ENCODE results near the gene PIP5K1C.
A peak's percentile ranks its signal among the peaks of the same experiment; 100 is the strongest.
"Not testable (repeated sequence)": the region's sequence is repeated elsewhere in the genome, so short reads cannot be mapped to it uniquely, and the experiment has no call there.

The PIP5K1C gene

DNA sequence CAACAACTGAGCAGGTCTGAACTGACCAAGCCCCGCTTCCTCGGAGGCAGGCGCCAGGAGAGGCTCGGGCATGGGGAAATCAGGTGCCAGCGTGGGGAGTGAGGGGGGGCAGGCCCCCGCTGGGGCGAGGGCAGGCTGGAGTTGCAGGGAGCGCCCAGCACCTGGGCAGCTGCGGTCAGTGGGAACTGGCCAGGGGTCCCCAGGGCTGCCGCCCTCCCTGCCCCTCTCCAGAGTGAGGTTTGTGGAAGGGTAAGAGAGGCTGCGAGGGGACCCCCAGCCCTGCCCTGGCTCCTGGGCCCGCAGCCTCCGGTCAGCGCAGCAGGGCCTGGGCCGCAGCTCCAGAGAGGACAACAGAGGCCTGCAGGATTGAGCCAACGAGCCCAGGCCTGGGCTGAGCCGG lies 32.5 kb downstream of the PIP5K1C start:
- intact Hi-C loops (cut with DNase I) = loop anchor here (5.0 kb wide), 1 partner anchor 35 kb away; the partner anchor contains the start of gene PIP5K1C
- no peak for DNase-seq

DNA sequence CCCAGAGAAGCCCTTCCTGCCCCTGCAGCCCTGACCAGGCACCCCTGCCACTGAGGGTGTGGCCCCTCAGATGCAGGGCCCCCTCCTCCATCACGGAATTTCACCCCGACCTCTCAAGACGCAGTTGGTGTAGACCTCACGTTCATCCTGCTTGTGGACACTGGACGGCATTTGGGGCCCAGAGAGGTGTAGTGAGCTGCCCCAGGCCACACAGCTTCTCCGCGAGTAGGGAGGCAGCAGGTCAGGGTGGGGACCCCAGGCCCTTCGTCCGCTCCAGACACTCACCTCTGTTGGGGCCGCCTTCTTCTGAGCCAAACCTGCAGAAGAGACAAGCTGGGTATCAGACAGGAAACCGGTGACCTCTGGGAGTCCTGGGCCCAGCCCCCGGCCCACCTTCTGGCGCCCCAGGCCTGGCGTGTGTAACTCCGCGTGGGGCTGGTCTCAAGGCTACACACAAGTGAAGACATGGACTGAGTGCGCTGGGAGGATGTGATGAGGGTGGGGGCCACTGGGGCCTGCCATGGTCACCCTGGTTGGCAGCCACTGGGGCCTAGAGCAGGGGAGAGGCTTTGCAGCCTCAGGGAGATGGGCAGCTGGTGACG lies 33.1 kb downstream of the PIP5K1C start:
- DNase-seq = no peak
- intact Hi-C loops (cut with DNase I) = loop anchor here (5.0 kb wide), 1 partner anchor 35 kb away; the partner anchor contains the start of gene PIP5K1C

DNA sequence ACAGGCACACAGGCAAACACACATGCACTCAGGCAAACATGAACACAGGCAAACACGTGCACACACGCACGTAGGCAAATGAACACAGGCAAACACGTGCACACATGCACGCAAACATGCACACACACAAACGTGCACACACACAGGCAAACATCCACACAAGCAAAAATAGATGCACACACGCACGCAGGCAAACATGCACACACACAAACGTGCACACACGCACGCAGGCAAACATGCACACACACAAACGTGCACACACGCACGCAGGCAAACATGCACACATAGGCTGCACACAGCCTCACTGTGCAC lies 33.8 kb downstream of the PIP5K1C start:
- intact Hi-C loops (cut with DNase I) = loop anchor here (5.0 kb wide), 1 partner anchor 36 kb away; the partner anchor contains the start of gene PIP5K1C
- not testable (repeated sequence) for DNase-seq

DNA sequence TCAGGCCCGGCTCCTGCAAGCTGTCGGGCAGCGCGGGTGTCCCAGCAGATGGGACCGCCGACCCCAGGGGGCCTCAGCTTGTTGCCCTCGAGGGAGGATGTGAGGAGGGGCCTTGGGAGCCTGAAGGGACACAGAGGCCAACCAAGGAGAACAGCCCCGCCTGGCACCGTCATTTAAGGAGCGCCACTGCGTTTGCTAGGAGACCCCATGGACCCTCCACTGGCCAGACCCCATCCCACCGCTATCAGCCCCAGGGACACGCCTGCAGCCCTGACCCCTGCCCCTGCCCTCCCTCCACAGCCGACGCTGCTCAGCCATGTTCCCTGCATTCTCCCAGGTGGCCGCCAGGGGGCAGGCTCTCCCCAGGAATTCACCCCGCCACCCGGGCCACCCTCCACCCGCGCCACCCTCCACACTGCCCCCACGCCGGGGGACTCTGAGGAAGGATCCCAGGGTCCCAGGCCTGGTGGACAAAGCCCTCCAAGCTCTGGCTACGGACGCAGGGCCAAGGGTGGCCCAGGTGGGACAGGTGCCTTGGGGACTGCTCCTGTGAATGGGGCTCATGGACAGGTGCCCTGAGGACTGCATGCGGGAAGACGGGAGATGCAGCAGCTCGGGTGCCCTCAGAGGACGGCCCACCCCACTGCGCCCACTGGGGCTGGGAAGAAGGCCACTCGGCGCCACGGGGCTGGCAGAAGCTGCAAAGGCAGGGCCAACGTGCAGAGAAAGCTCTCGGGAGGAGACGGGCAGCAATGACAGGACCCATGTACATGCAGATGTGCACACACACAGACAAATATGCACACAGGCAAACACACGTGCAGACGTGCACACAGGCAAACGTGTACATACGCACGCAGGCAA lies 34.4 kb downstream of the PIP5K1C start:
- peak; percentile 33 to 92 (median 78) for DNase-seq
- intact Hi-C loops (cut with DNase I) = loop anchor here (5.0 kb wide), 1 partner anchor 36 kb away; the partner anchor contains the start of gene PIP5K1C

DNA sequence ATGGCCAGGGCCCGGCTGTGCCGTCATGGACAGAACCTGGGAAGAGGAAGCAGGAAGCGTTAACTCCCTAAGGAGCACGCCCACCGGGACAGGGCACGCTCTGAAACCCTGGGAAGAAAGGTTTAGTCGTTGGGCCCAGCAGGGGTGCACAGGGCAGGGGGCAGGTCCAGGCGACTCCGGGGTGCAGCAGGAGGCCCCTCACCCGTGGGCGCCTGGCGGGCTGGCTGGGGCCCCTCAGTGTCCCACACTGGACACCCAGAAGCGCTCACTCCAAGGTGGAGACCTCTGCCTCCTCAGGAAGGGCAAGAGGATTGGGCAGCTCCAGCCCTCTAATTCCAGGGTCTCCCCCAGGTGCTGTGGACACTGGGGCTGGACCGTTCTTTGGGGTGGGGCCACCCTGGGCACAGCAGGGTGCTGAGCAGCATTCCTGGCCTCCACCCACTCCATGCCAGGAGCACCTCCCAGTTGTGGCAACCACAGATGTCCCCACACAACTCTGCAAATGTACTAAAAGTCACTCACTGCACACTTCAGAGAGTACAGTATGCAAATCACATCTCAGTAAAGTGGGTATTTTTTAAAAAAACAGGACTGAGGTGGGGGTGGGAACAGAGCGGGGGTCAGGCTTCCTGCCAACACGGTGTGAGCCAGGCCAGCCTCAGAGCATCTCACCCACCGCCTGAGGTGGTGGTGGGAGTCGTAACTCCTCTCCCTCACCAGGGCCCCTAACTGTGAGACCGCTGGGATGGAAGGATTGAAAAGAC lies 35.2 kb downstream of the PIP5K1C start:
- no peak for DNase-seq
- intact Hi-C loops (cut with DNase I) = loop anchor here (5.0 kb wide), 2 partner anchors 37 to 52 kb away; partner anchors contain the start of gene PIP5K1C

DNA sequence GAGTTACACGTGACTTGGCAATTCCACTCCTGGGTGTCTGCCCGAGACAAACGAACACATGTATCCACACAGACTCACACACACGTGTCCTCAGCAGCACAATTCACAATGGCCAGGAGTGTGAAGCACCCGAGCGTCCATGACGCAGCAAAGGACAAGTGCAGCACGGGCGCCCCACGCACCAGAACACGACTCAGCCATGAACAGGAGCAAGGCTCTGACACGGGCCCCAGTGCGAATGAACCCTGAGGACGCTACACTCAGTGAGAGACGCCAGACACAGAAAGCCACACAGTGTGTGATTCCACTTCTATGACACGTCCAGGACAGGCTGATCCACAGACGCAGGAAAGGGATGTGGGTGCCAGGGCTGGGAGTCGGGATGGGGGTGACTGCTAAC lies 36.4 kb downstream of the PIP5K1C start:
- DNase-seq = no peak
- intact Hi-C loops (cut with DNase I) = loop anchor here (5.0 kb wide), 1 partner anchor 53 kb away; no protein-coding TSS in a partner anchor

DNA sequence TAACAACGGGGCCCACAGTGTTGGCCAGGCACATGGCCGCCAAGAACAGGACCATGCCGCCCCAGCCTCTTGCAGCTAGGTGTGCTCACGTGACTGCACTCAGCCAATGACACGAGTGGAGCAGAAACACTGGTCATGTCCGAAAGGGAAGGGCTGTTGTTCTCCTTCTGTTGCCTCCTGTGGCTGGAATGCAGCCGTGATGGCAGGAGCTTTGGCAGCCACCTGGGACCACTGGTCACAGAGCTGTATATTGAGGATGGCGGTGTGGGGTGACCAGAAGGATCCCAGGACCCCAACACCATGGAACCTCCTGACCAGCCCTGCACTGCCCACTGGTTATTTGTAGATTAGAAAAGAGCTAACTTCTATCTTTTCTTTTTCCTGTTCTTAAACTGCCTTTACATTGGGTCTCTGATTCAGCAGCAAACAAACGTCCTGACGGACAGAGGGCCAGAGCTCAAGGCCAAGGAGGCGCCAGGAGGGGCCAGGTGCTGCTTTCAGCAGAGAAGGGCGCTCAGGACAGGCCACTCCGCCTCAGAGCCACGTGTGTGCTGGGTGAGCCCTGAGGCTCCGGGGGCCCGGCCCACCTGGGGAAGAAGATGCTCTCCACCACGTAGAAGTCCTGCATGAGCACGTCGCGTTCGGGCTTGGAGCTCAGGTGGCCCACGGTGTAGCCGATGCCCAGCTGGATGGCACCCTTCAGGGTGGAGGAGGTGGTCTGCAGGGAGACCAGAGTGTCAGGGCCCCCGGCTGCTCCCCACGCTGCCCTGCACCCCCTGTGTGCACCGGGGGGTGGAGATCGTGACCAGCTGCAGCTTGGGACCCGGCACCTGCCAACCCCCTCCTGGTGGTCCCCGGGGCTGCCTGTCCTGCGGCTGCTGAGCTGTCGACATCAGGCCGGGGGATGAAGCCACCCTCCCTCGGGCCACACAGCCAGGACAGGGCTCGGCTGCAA lies 38.7 kb downstream of the PIP5K1C start:
- intact Hi-C loops (cut with DNase I) = loop anchor here (5.0 kb wide), 1 partner anchor 56 kb away; no protein-coding TSS in a partner anchor
- no peak for DNase-seq

DNA sequence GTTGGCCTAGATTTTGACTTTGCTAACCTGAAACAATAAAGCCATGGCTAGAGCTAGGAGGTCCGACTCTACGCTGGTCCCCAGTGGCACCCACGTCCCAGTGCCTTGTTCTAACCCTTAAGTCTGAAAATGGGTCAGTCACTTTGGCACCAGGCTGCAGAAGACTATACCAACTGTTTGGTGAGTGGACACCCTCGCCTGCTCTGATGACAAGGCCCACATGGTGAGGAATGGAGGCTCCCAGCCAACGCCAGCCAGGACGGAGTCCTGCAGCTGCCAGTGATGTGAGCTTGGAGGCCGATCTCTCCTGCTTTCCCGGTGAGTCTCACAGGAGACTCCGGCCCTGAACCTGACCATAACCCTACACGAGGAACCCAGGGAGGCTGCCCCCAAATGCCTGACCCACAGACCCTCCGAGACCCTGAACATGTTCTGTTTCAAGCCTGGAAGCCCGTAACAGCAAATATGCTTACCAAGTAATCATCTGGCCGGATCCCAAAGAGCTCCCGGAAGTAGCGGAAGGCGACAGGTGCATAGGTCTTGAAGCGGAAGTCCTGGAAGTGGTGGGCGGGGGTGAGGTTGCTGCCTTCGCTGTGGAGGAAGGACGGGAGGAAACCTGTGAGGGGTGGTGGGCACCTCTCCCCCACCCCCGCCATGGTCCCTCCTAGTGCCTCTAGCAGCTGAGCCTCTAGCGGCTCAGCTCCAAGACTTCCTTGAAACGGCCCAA lies 39.6 kb downstream of the PIP5K1C start:
- intact Hi-C loops (cut with DNase I) = loop anchor here (5.0 kb wide), 1 partner anchor 57 kb away; no protein-coding TSS in a partner anchor
- DNase-seq = no peak

DNA sequence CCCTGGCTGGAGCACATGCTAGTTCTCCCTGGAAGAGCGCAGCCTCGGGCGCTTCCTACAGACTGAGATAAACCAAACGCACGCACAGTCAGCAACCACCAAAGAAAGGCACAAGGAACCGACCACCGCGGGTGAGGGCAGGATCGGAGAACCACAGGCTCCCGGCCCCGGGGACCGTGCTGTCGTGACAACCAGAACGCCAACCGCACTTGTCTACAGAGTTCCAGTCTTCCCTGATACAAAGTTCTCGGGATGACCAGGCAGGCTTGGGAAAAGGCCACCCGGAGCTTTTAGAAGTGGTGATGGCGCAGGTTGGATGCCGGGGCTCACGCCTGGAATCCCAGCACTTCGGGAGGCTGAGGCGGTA lies 40.5 kb downstream of the PIP5K1C start:
- intact Hi-C loops (cut with DNase I) = loop anchor here (5.0 kb wide), 1 partner anchor 58 kb away; no protein-coding TSS in a partner anchor
- no peak for DNase-seq

DNA sequence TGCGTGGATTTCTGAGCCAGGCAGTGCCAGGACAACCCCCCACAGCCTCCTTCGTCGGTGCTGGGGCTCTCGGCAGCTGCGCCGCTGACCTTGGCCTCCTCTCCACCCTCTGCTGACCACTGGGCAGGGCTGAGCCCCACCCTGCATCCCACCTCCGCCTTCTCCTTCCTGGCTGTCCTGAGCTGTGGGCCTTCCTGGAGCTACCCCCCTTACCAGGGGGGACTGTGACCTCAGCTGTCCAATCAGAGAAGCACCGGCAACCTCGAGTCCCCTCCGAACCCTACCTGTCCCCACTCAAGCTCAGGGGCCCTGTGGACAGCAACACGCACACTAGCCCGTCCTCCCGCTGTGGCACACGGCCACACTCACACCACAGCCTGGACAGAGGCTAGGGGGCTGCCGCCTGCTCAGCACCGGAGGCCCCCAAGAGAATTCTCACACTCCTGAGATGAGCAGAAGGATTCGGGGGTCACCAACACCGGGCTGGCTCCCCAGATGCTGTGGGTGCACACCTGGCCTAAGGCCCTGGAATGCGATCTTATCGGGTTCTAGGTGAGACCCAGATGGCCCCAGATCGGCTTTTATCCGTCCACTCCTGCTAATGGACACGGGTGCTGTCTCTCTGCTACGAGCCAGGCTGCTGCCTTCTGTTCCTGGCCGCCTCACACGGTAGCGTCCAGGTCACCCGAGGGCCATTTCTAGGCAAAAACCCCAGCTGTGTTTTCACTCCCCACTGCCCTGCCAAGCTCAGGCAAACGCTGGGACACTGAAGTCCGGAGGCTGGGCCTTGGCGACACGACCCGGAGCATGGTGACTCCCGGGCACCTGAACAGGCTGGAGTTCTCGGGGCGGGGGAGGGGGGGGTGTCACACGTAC lies 41.2 kb downstream of the PIP5K1C start:
- intact Hi-C loops (cut with DNase I) = no loop called here

DNA sequence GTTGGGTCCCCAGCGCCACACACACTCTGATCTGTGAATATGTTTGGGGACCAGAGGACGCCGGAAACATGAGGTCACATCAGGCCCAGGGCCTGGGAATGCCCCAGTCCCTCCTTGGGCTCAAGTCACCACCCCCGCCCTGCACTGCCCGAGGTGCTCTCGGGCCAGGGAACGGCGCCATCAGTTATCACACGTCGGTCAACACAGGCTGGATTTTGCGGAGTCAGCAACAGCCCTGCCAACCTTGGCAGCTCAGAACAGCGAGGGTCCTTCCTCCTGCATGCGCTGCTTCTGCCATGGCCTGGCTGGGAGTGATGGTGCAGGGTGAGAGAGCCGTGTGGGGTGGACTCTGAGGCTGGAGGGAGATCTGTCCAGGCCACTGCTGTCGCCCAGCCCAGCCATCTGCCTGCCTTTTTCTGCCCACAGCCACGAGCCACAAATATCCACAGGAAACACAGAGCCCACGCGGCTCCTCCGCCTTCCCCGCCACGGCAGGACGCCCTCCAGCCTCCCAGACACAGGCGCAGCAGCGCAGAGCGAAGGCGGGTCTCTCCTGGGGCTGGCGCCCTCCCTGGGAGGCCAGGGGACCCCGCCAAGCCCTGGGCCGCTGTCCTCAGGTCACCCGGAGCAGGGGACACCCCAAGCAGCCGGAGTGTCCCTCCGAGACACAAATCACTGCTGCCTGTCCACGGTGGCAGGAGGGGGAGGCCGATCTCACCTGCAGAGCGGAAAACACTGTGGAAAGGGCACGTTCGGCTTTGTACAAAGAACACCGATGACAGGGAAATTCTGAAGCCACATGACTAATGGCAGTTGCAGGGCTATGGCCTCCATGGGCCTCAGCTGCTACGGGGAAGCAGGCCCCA lies 42.0 kb downstream of the PIP5K1C start:
- intact Hi-C loops (cut with DNase I) = no loop called here
- DNase-seq = no peak

More for the DNA sequence above, 41.2 kb downstream of the PIP5K1C start:
- DNase-seq = no peak

DNA sequence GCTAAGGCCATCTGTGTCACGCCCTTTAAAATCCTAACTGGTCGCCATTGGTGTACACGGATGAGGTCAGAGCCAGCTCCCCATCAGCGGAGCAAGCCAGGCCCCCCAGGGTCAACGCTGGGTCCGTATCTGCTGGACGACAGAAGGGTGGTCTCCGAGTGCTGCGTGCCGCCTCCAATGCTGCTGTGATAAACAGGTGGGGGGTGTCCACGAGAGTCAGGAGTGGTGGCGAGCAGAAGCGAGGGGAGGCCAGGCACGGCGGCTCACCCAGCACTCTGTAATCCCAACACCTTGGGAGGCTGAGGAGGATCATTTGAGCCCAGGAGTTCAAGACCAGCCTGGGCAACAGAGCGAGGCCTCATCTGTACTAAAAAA lies 42.9 kb downstream of the PIP5K1C start:
- intact Hi-C loops (cut with DNase I) = no loop called here
- no peak for DNase-seq

DNA sequence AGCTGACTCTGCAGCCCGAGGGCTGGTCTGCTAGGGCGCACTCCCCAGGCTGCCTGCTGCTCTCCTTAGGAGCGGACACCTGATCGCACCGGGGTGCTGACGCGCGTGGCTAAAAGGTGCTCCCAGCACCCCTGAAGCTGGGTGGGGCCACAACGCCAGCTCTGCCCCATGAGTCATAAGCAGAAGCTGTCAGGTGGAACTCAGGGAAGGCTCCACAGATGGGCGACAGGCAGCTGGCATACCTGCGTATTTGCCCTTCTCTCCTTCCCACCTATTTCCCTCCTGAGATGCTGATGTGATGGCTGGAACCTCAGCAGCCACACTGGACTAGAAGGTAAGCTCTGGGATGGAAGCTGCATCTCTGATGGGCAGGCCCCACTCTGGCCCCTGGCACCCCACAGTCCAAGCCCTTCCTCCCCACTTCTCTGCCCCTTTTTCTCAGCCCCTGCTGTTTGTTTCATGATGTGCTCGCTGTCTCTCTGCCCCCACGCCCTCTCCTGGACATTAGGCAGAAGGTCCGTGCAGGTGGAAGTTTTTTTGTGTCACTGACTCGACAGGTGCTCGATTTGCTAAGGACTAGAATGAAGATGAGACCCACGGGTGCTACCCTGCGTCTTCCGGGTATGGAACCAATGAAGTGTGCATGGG lies 43.4 kb downstream of the PIP5K1C start:
- no peak for DNase-seq
- intact Hi-C loops (cut with DNase I) = no loop called here

DNA sequence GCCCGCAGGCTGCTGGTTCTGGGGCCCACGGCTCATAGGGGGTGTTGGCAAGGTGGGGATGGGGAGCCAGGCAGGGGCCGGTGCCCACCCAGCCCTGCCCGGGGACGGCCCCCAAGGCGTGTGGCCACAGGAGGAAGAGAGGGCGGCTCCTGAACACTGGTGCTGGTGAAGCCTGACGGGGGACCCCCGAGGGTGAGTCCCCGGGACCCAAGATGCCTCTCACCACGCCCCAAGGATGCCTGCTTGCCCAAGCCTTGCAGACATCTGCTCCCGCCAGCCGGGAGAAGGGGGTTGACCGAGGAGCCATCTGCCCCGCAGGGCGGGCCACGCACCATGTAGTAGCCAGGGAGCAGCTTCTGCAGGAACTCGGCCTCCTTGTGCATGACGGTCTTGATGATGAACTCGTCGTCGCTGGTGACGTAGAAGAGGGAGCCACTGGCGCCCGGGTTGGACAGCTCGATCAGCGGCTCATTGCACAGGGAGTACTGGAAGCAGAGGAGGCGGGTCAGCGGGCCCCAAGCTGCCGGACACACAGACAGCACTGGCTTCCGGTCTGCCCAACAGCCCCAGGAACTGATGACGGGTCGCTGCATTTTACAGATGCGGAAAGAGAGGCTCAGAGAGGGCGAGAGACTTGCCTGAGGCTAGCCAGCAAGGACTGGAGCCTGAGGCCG lies 44.1 kb downstream of the PIP5K1C start:
- peak in 1 of 42 donors; percentile 37 for DNase-seq
- intact Hi-C loops (cut with DNase I) = no loop called here
